HEK293 (cell line): Measurements from ENCODE around the gene REC114.

Experiments used
- CTCF ChIA-PET: fragments of 350-600 bp; formaldehyde crosslinking; extraction: SDS; loops from one replicate; lab custom pipeline; 2021; ENCODE audit warnings: antibody characterized with exemption; lab: Yijun Ruan, JAX
- POLR2A ChIA-PET: fragments of 300-600 bp; formaldehyde crosslinking; extraction: SDS; loops from one replicate; lab custom pipeline; 2020; ENCODE audit warnings: antibody characterized with exemption, inconsistent platforms; lab: Yijun Ruan, JAX
- H3K27ac ChIP-seq: fragments of 200-500 bp; sonication (Bioruptor generic); 2 replicates; pipeline ENCODE4 v1.5.1; 2014; ENCODE audit warnings: low read depth, low read length, control low read depth, inconsistent platforms; ENCODE audit errors: extremely low read depth
- H3K36me3 ChIP-seq, 2 experiments: fragments of 200-500 bp in 1 of 2; sonication (Bioruptor generic) in 1 of 2; 1 replicate in 1 of 2; 2 replicates in 1 of 2; pipeline ENCODE4 v1.5.1; 2014 to 2017; ENCODE audit warnings: inconsistent platforms in 2 of 2, low read length in 2 of 2; ENCODE audit not compliant: control insufficient read depth in 2 of 2, insufficient read depth in 1 of 2
- H3K4me1 ChIP-seq: fragments of 200-500 bp; sonication (Bioruptor generic); 2 replicates; pipeline ENCODE4 v1.5.1; 2014; ENCODE audit warnings: mild to moderate bottlenecking, low read length, inconsistent platforms; ENCODE audit not compliant: control insufficient read depth, insufficient read depth
- H3K4me3 ChIP-seq: 2 replicates; pipeline ENCODE4 v1.5.1; 2011; ENCODE audit warnings: low read depth, mild to moderate bottlenecking, control low read depth, low read length, moderate library complexity
- H3K9me3 ChIP-seq: fragments of 200-500 bp; sonication (Bioruptor generic); 2 replicates; pipeline ENCODE4 v1.5.1; 2014; ENCODE audit warnings: low read depth, low read length, inconsistent platforms; ENCODE audit not compliant: control insufficient read depth, insufficient read depth
- PRDM6 ChIP-seq: fragments of 450-650 bp; formaldehyde crosslinking; IDR thresholded peaks from 2 replicates; pipeline ENCODE4 v1.5.1; 2017; ENCODE audit warnings: missing biosample characterization, missing genetic modification characterization
- YY2 ChIP-seq: fragments of 450-650 bp; formaldehyde crosslinking; IDR thresholded peaks from 2 replicates; pipeline ENCODE4 v1.5.1; 2016; ENCODE audit warnings: missing biosample characterization, missing genetic modification characterization
- ZFP41 ChIP-seq: fragments of 450-650 bp; formaldehyde crosslinking; IDR thresholded peaks from 2 replicates; pipeline ENCODE4 v1.5.1; 2016; ENCODE audit warnings: missing biosample characterization, missing genetic modification characterization, borderline replicate concordance
- ZIC2 ChIP-seq: fragments of 450-650 bp; formaldehyde crosslinking; IDR thresholded peaks from 2 replicates; pipeline ENCODE4 v1.5.1; 2016; ENCODE audit warnings: missing biosample characterization, missing genetic modification characterization
- ZNF16 ChIP-seq: fragments of 450-650 bp; formaldehyde crosslinking; IDR thresholded peaks from 2 replicates; pipeline ENCODE4 v1.5.1; 2016; ENCODE audit warnings: low read depth, missing biosample characterization, missing genetic modification characterization
- ZNF19 ChIP-seq: fragments of 450-650 bp; formaldehyde crosslinking; IDR thresholded peaks from 2 replicates; pipeline ENCODE4; 2016; ENCODE audit warnings: missing biosample characterization, missing genetic modification characterization, low read depth
- ZNF214 ChIP-seq: fragments of 450-650 bp; formaldehyde crosslinking; IDR thresholded peaks from 2 replicates; pipeline ENCODE4 v1.5.1; 2017; ENCODE audit warnings: missing biosample characterization, mild to moderate bottlenecking, missing genetic modification characterization, borderline replicate concordance
- ZNF223 ChIP-seq: fragments of 450-650 bp; formaldehyde crosslinking; IDR thresholded peaks from 2 replicates; pipeline ENCODE4 v1.5.1; 2016; ENCODE audit warnings: missing biosample characterization, missing genetic modification characterization
- ZNF571 ChIP-seq: fragments of 450-650 bp; formaldehyde crosslinking; IDR thresholded peaks from 2 replicates; pipeline ENCODE4 v1.5.0; 2017; ENCODE audit warnings: missing biosample characterization, missing genetic modification characterization
- ZNF792 ChIP-seq: fragments of 450-650 bp; formaldehyde crosslinking; IDR thresholded peaks from 2 replicates; pipeline ENCODE4 v1.5.1; 2016; ENCODE audit warnings: missing biosample characterization, missing genetic modification characterization
- ZNF830 ChIP-seq: fragments of 450-650 bp; IDR thresholded peaks from 2 replicates; pipeline ENCODE4 v1.5.0; 2018; ENCODE audit warnings: missing biosample characterization, missing genetic modification characterization, low read depth, mild to moderate bottlenecking, moderate library complexity
- TF ChIP-seq, protein P1 (sequence below): fragments of 450-650 bp; formaldehyde crosslinking; IDR thresholded peaks from 2 replicates; pipeline ENCODE4 v1.5.1; 2016; ENCODE audit warnings: missing biosample characterization, missing genetic modification characterization, low read depth
- TF ChIP-seq, protein P2 (sequence below): fragments of 450-650 bp; formaldehyde crosslinking; IDR thresholded peaks from 2 replicates; pipeline ENCODE4 v1.5.1; 2017; ENCODE audit warnings: missing biosample characterization, missing genetic modification characterization
- TF ChIP-seq, protein P3 (sequence below): fragments of 450-650 bp; formaldehyde crosslinking; IDR thresholded peaks from 2 replicates; pipeline ENCODE4 v1.5.0; 2017; ENCODE audit warnings: missing biosample characterization, missing genetic modification characterization, borderline replicate concordance

REC114 gene

GRCh38 chr15:73424506-73424905 is 18.5 kb upstream of the REC114 start:
- Histone ChIP-seq H3K27ac (no peak overlapping the region), H3K9me3 (no peaks in the 10 kb centered on the region), H3K36me3 (no peaks in the 10 kb centered on the region), H3K4me1 (no peaks in the 10 kb centered on the region), H3K4me3 (no peak overlapping the region)
- CTCF ChIA-PET = no interaction called here
- TF ChIP-seq, protein P1, sequence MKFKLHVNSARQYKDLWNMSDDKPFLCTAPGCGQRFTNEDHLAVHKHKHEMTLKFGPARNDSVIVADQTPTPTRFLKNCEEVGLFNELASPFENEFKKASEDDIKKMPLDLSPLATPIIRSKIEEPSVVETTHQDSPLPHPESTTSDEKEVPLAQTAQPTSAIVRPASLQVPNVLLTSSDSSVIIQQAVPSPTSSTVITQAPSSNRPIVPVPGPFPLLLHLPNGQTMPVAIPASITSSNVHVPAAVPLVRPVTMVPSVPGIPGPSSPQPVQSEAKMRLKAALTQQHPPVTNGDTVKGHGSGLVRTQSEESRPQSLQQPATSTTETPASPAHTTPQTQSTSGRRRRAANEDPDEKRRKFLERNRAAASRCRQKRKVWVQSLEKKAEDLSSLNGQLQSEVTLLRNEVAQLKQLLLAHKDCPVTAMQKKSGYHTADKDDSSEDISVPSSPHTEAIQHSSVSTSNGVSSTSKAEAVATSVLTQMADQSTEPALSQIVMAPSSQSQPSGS (tag by site-specific recombination) = peak; percentile 34; the same call in 1 of the 2 replicates
- no peak for TF ChIP-seq ZNF571 (tag by site-specific recombination)
- POLR2A ChIA-PET = no interaction called here

- ChIA-PET POLR2A (interaction anchor here (0.7 kb wide), 1 partner anchor 28 kb away, joined by 3 read pairs; no protein-coding TSS in a partner anchor), CTCF (interaction anchor here (0.6 to 1.1 kb wide), 2 partner anchors 10 to 57 kb away, joined by 3 read pairs; no protein-coding TSS in a partner anchor)
- H3K27ac ChIP-seq = no peak overlapping the region
- no peaks in the 10 kb centered on the region for H3K36me3 ChIP-seq
- no peak overlapping the region for H3K4me3 ChIP-seq
- no peaks in the 10 kb centered on the region for H3K4me1 ChIP-seq
- H3K9me3 ChIP-seq = no peaks in the 10 kb centered on the region
- TF ChIP-seq, protein P2, sequence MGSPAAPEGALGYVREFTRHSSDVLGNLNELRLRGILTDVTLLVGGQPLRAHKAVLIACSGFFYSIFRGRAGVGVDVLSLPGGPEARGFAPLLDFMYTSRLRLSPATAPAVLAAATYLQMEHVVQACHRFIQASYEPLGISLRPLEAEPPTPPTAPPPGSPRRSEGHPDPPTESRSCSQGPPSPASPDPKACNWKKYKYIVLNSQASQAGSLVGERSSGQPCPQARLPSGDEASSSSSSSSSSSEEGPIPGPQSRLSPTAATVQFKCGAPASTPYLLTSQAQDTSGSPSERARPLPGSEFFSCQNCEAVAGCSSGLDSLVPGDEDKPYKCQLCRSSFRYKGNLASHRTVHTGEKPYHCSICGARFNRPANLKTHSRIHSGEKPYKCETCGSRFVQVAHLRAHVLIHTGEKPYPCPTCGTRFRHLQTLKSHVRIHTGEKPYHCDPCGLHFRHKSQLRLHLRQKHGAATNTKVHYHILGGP (tag by site-specific recombination) = no peak
- TF ChIP-seq, protein P3, sequence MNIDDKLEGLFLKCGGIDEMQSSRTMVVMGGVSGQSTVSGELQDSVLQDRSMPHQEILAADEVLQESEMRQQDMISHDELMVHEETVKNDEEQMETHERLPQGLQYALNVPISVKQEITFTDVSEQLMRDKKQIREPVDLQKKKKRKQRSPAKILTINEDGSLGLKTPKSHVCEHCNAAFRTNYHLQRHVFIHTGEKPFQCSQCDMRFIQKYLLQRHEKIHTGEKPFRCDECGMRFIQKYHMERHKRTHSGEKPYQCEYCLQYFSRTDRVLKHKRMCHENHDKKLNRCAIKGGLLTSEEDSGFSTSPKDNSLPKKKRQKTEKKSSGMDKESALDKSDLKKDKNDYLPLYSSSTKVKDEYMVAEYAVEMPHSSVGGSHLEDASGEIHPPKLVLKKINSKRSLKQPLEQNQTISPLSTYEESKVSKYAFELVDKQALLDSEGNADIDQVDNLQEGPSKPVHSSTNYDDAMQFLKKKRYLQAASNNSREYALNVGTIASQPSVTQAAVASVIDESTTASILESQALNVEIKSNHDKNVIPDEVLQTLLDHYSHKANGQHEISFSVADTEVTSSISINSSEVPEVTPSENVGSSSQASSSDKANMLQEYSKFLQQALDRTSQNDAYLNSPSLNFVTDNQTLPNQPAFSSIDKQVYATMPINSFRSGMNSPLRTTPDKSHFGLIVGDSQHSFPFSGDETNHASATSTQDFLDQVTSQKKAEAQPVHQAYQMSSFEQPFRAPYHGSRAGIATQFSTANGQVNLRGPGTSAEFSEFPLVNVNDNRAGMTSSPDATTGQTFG (tag by site-specific recombination) = no peak
- TF ChIP-seq ZIC2 (tag by site-specific recombination) (no peak), ZNF19 (tag by site-specific recombination) (no peak), ZNF792 (tag by site-specific recombination) (no peak), ZFP41 (tag by site-specific recombination) (no peak), ZNF223 (tag by site-specific recombination) (no peak), PRDM6 (no peak), YY2 (tag by site-specific recombination) (no peak), ZNF214 (tag by site-specific recombination) (no peak), ZNF830 (tag by site-specific recombination) (no peak), ZNF16 (tag by site-specific recombination) (no peak)
- TF ChIP-seq, all 188 proteins: peak for 0
These were observed 17.5 kb upstream of the REC114 start for GRCh38 chr15:73425510-73425909.
